Neural cell (in vitro differentiated cells): ENCODE measurements around the gene SPATA12. TPM values are rescaled to one million over a fixed set of nuclear protein-coding genes. Genes with fewer than 3 reads are reported as not detected.
"Not testable (repeated sequence)": the region's sequence is repeated elsewhere in the genome, so short reads cannot be mapped to it uniquely, and the experiment has no call there.

Source experiments
- H2AFZ ChIP-seq: fragments of 200-600, 300-800 bp; sonication (generic), shearing (Covaris generic); 2 replicates; pipeline ENCODE4 v1.6.0; 2014; ENCODE audit warnings: low read depth, mild to moderate bottlenecking, antibody characterized with exemption, low read length, moderate library complexity
- H3F3A ChIP-seq: fragments of 200-600 bp; shearing (Covaris generic); 2 replicates; pipeline ENCODE4 v1.6.1; 2016; ENCODE audit warnings: mild to moderate bottlenecking, moderate library complexity, mixed read lengths, antibody characterized with exemption, low read length; ENCODE audit not compliant: insufficient read depth, poor library complexity, severe bottlenecking
- H3K27ac ChIP-seq: fragments of 200-600, 300-800 bp; sonication (generic), shearing (Covaris generic); 2 replicates; pipeline ENCODE4 v1.5.1; 2014; ENCODE audit warnings: mild to moderate bottlenecking, low read length, moderate library complexity
- H3K27me3 ChIP-seq: fragments of 300-800, 200-600 bp; sonication (generic), shearing (Covaris generic); 2 replicates; pipeline ENCODE4 v1.6.0; 2014; ENCODE audit warnings: mild to moderate bottlenecking, low read depth, low read length, moderate library complexity; ENCODE audit not compliant: insufficient read depth
- H3K36me3 ChIP-seq: fragments of 300-800, 200-600 bp; sonication (generic), shearing (Covaris generic); 2 replicates; pipeline ENCODE4 v1.5.1; 2014; ENCODE audit warnings: mild to moderate bottlenecking, antibody characterized with exemption, low read length, moderate library complexity; ENCODE audit not compliant: insufficient read depth
- H3K4me2 ChIP-seq: fragments of 300-800, 200-600 bp; sonication (generic), shearing (Covaris generic); 2 replicates; pipeline ENCODE4 v1.6.0; 2014; ENCODE audit warnings: mild to moderate bottlenecking, low read length
- H3K4me3 ChIP-seq: fragments of 300-800, 200-600 bp; sonication (generic), shearing (Covaris generic); 2 replicates; pipeline ENCODE4 v1.5.1; 2014; ENCODE audit warnings: mild to moderate bottlenecking, low read length, moderate library complexity
- H3K79me2 ChIP-seq: fragments of 200-600 bp; shearing (Covaris generic); replicated peaks from 2 replicates; pipeline ENCODE4 v1.6.0; 2014; ENCODE audit warnings: mild to moderate bottlenecking, low read length, moderate library complexity; ENCODE audit not compliant: insufficient read depth
- H3K9ac ChIP-seq: fragments of 300-800, 200-600 bp; sonication (generic), shearing (Covaris generic); 2 replicates; pipeline ENCODE4 v1.6.1; 2016; ENCODE audit warnings: mild to moderate bottlenecking, low read length, mixed read lengths
- H3K9me2 ChIP-seq: fragments of 200-600 bp; shearing (Covaris generic); 2 replicates; pipeline ENCODE4 v1.6.1; 2016; ENCODE audit warnings: mild to moderate bottlenecking, low read length, mixed read lengths; ENCODE audit not compliant: insufficient read depth
- H3K9me3 ChIP-seq: fragments of 200-600, 300-800 bp; sonication (generic), shearing (Covaris generic); 2 replicates; pipeline ENCODE4 v1.6.1; 2016; ENCODE audit warnings: mild to moderate bottlenecking, mixed run types, low read length, moderate library complexity, mixed read lengths
- H4K20me1 ChIP-seq: fragments of 200-600 bp; shearing (Covaris generic); 2 replicates; pipeline ENCODE4 v1.6.1; 2016; ENCODE audit warnings: mild to moderate bottlenecking, mixed run types; ENCODE audit not compliant: insufficient read depth
- EP300 ChIP-seq: fragments of 450-650 bp; conservative IDR thresholded peaks from 2 replicates; pipeline ENCODE4 v1.6.1; 2014; ENCODE audit warnings: antibody characterized with exemption, mild to moderate bottlenecking, moderate library complexity; ENCODE audit not compliant: poor library complexity, severe bottlenecking
- EZH2 ChIP-seq: fragments of 200-600, 300-800 bp; shearing (Covaris generic), sonication (generic); IDR thresholded peaks from 2 replicates; pipeline ENCODE4 v1.6.1; 2014; ENCODE audit warnings: antibody characterized with exemption, low read length, borderline replicate concordance, mild to moderate bottlenecking; ENCODE audit not compliant: insufficient read depth, poor library complexity, severe bottlenecking
- MXI1 ChIP-seq: fragments of 450-650 bp; conservative IDR thresholded peaks from 2 replicates; pipeline ENCODE4 v1.6.1; 2014; ENCODE audit warnings: antibody characterized with exemption, mild to moderate bottlenecking; ENCODE audit not compliant: poor library complexity, severe bottlenecking
- POLR2AphosphoS5 ChIP-seq: IDR thresholded peaks from 2 replicates; pipeline ENCODE4 v1.6.1; 2012
- RAD21 ChIP-seq: fragments of 450-650 bp; conservative IDR thresholded peaks from 2 replicates; pipeline ENCODE4 v1.6.1; 2014; ENCODE audit warnings: antibody characterized with exemption, mild to moderate bottlenecking, moderate library complexity
- SMC3 ChIP-seq: fragments of 450-650 bp; conservative IDR thresholded peaks from 2 replicates; pipeline ENCODE4 v1.6.1; 2014; ENCODE audit warnings: antibody characterized with exemption, mild to moderate bottlenecking, moderate library complexity; ENCODE audit not compliant: poor library complexity
- TAF1 ChIP-seq: IDR thresholded peaks from 2 replicates; pipeline ENCODE4 v1.6.1; 2012; ENCODE audit warnings: low read depth
- polyA plus RNA-seq: library from polyadenylated mRNA; depleted of rRNA; stranded (reverse); fragments of >200 nt; gene quantifications from 2 replicates; pipeline ENCODE4 v1.2.3, GENCODE V29; 2014
- TF ChIP-seq, protein P1 (sequence below): IDR thresholded peaks from 2 replicates; pipeline ENCODE4 v1.6.1; 2012; ENCODE audit warnings: borderline replicate concordance
- TF ChIP-seq, protein P2 (sequence below): fragments of 450-650 bp; IDR thresholded peaks from 2 replicates; pipeline ENCODE4 v1.5.1; 2014; ENCODE audit warnings: antibody characterized with exemption, mild to moderate bottlenecking, moderate library complexity; ENCODE audit not compliant: poor library complexity, severe bottlenecking

Gene SPATA12
- polyA plus RNA-seq, 1 donor from 2014 or later = not detected

GRCh38 chr3:57082481-57082880 is 22.0 kb downstream of the SPATA12 start:
- Histone ChIP-seq H3K4me2 (no peak overlapping the region), H3K4me3 (no peak overlapping the region), H3K27me3 (peaks cover 28% of the 10 kb centered on the region), H2AFZ (no peak overlapping the region), H3K9me3 (no peaks in the 10 kb centered on the region), H3K36me3 (no peaks in the 10 kb centered on the region), H3K27ac (no peak overlapping the region), H3K9ac (no peak overlapping the region), H3K9me2 (no peaks in the 10 kb centered on the region), H3F3A (no peaks in the 10 kb centered on the region), H4K20me1 (no peaks in the 10 kb centered on the region), H3K79me2 (no peaks in the 10 kb centered on the region)
- TF ChIP-seq RAD21 (no peak), MXI1 (no peak), TAF1 (no peak), EZH2 (no peak), POLR2AphosphoS5 (no peak), EP300 (no peak), SMC3 (no peak)
- TF ChIP-seq, protein P1, sequence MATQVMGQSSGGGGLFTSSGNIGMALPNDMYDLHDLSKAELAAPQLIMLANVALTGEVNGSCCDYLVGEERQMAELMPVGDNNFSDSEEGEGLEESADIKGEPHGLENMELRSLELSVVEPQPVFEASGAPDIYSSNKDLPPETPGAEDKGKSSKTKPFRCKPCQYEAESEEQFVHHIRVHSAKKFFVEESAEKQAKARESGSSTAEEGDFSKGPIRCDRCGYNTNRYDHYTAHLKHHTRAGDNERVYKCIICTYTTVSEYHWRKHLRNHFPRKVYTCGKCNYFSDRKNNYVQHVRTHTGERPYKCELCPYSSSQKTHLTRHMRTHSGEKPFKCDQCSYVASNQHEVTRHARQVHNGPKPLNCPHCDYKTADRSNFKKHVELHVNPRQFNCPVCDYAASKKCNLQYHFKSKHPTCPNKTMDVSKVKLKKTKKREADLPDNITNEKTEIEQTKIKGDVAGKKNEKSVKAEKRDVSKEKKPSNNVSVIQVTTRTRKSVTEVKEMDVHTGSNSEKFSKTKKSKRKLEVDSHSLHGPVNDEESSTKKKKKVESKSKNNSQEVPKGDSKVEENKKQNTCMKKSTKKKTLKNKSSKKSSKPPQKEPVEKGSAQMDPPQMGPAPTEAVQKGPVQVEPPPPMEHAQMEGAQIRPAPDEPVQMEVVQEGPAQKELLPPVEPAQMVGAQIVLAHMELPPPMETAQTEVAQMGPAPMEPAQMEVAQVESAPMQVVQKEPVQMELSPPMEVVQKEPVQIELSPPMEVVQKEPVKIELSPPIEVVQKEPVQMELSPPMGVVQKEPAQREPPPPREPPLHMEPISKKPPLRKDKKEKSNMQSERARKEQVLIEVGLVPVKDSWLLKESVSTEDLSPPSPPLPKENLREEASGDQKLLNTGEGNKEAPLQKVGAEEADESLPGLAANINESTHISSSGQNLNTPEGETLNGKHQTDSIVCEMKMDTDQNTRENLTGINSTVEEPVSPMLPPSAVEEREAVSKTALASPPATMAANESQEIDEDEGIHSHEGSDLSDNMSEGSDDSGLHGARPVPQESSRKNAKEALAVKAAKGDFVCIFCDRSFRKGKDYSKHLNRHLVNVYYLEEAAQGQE = no peak
- TF ChIP-seq, protein P2, sequence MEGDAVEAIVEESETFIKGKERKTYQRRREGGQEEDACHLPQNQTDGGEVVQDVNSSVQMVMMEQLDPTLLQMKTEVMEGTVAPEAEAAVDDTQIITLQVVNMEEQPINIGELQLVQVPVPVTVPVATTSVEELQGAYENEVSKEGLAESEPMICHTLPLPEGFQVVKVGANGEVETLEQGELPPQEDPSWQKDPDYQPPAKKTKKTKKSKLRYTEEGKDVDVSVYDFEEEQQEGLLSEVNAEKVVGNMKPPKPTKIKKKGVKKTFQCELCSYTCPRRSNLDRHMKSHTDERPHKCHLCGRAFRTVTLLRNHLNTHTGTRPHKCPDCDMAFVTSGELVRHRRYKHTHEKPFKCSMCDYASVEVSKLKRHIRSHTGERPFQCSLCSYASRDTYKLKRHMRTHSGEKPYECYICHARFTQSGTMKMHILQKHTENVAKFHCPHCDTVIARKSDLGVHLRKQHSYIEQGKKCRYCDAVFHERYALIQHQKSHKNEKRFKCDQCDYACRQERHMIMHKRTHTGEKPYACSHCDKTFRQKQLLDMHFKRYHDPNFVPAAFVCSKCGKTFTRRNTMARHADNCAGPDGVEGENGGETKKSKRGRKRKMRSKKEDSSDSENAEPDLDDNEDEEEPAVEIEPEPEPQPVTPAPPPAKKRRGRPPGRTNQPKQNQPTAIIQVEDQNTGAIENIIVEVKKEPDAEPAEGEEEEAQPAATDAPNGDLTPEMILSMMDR = no peak

GRCh38 chr3:57083266-57083995 is 23.0 kb downstream of the SPATA12 start:
- H3K4me2 ChIP-seq, H3K9me3 ChIP-seq, H3K9me2 ChIP-seq, H4K20me1 ChIP-seq, H3K79me2 ChIP-seq, H3F3A ChIP-seq, H3K4me3 ChIP-seq, H2AFZ ChIP-seq, H3K27ac ChIP-seq, H3K36me3 ChIP-seq, H3K9ac ChIP-seq: not testable (repeated sequence)
- peaks cover 19% of the 10 kb centered on the region for H3K27me3 ChIP-seq
